ENCODE results near the gene KCNQ1OT1.
"Not testable (repeated sequence)": the region's sequence is repeated elsewhere in the genome, so short reads cannot be mapped to it uniquely, and the experiment has no call there.

Gene KCNQ1OT1

DNA sequence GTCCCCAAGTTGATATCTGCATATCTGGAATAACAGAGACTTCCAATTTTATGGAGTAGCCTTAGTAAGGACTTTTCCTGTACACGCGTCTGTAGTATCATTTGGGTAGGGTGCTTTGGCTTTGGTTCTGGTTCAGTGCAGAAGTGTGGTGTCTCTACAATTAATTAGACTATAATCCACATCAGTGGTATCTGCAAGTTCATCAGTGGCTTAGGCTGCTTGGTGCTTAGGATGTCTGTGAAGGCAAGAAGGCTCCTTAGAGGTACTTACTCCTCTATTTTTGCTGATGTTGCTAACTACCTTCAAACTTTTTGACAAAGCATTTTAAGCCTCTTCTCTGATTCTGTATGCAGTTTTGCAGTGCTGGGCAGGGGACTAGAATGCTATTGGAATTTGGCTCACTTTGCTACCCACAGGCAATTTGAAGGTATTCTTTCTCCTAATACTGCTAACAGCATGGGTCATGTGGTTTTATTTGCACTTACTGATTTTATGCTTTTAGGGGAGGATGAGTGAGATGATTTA lies 49.4 kb downstream of the KCNQ1OT1 start:
- no peak for DNase-seq

DNA sequence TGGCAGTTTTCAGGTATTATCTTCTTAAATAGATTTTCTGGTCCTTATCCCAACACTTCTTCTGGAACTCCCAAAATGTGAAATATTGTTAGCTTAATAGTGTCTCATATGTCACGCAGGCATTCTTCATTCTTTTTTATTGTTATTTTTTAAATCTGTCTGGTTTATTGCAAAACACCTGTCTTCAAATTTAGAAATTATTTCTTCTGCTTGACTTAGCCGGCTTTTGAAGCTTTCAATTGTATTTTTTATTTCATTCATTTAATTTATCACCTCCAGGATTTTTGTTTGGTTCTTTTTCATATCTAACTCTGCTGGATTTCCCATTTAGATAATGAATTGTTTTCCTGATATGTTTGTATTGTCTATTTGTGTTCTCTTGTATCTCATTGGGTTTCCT lies 49.9 kb downstream of the KCNQ1OT1 start:
- no peak for DNase-seq

DNA sequence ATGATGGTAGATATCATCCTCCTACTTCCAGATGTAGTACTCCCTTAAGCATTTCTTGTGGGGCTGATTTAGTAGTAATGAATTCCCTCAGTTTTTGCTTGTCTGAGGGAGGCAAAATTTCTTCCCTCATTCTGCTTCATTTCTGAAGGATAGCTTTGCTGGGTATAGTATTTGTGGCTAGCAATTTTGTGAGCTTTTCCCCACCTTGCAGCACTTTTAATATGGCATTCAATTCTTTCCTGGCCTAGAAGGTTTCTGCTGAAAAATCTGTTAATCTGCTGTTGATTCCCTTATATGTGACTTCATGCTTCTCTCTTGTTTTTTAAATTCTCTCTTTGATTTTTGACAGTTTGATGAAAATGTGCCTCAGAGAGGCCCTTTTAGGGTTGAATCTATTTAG lies 50.4 kb downstream of the KCNQ1OT1 start:
- no peak for DNase-seq

DNA sequence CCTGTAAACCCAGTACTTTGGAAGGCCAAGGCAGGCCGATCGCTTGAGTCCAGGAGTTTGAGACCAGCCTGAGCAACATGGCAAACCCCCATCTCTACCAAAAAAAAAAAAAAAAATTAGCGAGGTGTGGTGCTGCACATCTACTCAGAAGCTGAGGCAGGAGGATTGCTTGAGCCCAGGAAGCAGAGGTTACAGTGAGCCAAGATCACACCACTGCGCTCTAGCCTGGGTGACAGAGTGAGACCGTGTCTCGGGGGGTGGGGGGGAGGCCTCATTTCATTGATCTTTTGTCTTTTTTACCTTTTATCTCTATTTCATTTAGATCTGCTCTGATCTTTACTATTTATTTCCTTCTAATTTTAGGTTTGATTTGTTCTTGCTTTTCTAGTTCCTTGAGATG lies 51.8 kb downstream of the KCNQ1OT1 start:
- DNase-seq = no peak

DNA sequence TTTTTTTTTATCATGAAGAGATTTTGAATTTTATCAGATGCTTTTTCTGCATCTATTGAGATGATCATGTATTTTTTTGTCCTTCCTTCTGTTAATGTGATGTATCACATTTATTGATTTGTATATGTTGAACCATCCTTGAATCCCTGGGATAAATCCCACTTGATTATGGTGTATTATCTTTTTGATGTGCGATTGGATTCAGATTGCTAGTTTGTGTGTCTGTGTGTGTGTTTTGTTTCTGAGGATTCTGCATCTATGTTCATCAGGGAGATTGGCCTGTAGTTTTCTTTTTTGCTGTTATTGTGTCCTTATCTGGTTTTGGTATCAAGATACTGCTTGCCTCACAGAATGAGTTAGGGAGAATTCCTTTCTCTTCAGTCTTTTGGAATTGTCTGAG lies 52.6 kb downstream of the KCNQ1OT1 start:
- no peak for DNase-seq

DNA sequence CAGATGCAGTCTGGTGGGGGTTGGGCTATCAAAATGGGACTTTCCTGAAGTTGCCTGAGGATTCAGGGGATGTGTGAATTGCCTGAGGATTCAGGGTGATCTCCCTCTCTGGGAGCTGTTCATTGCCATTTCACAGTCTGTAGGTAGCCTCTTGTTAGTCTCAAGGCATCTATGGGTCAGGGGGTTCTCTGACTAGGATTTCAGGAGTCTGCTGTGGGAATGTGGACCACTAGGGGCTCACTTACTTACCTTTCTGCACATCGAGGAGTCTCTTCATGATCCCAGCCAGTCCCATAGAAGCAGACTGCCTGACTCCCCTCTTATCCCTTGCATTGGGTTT lies 54.0 kb downstream of the KCNQ1OT1 start:
- no peak for DNase-seq

DNA sequence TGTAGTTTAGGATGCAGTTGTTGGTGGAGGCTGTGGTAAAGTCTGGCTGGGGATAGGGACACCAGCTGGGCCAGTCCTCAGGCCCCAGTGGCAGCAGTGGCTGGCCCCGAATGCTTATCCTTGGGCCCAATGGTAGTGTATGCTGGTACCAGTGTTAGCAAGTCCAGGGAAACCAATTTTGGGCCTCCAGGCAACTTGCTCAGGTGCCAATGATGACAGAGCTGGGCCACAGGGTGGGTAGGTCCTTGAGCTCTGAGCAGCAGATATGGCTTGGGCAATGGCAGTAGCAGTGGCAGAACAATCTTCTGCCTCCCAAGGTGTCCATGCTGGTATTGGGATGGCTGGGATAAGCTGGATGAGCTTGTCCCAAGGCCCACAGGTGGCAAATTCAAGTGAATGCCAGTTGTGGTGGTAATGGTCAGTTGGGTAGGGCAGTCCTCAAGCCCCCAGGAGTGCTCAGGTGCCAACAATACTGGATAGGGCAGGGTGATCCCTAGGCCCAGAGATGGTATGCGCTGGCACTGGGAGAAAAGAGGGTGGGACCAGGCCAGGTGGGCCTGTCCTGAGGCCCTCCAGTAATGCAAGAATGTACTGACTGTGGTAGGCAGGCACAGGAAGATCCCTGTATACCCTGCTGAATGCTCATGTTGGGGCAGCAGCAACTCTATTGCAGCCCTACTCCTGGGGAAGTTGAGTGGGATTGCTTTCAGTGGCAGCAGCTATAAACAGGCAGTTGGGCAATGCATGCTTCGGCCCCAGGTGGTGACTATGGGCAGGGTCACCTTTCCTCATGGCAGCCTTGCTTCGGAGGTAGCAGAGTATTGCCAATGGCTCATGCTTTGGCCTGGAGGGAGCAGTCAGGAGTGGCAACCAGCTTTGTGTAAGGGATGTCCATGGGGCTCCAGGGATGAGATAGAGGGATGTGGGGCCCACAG lies 54.7 kb downstream of the KCNQ1OT1 start:
- no peak for DNase-seq

DNA sequence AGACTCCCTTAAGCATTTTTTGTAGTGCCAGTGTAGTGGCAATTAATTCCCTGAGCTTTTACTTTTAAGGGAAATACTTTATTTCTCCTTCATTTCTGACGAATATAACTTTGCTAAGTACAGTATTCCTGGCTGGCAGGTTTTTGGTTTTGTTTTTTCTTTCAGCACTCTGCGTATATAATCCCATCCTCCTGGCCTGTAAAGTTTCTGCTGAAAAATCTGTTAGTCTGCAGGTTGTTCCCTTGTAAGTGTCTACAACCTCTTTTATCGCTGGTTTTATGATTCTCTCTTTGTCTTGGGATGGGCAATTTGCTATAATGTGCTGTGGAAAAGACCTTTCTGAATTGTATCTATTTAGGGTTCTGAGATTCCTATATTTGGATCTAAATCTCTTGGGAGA lies 56.0 kb downstream of the KCNQ1OT1 start:
- no peak for DNase-seq

DNA sequence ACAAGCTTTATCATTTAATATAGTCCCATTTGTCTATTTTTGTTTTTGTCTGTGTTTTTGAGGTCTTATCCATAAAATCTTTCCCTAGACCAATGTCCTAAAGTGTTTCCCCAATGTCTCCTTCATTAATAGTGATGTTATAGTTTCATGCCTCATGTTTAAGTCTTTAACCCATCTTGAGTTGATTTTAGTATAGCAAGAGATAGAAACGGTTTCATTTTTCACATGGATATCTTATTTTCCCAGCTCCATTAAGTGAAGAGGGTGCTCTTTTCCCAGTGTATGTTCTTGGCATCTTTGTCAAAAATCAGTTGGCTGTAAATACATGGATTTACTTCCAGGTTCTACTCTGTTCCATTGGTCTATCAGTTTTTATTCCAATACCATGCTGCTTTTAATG lies 58.2 kb downstream of the KCNQ1OT1 start:
- DNase-seq = no peak

DNA sequence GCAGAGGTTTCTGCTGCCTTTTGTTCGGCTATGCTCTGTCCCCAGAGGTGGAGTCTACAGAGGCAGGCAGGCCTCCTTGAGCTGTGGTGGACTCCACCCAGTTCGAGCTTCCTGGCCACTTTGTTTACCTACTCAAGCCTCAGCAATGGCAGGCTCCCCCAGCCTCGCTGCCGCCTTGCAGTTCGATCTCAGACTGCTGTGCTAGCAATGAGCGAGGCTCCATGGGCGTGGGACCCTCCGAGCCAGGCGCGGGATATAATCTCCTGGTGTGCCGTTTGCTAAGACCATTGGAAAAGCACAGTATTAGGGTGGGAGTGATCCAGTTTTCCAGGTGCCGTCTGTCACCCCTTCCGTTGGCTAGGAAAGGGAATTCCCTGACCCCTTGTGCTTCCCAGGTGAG lies 60.0 kb downstream of the KCNQ1OT1 start:
- DNase-seq = not testable (repeated sequence)

DNA sequence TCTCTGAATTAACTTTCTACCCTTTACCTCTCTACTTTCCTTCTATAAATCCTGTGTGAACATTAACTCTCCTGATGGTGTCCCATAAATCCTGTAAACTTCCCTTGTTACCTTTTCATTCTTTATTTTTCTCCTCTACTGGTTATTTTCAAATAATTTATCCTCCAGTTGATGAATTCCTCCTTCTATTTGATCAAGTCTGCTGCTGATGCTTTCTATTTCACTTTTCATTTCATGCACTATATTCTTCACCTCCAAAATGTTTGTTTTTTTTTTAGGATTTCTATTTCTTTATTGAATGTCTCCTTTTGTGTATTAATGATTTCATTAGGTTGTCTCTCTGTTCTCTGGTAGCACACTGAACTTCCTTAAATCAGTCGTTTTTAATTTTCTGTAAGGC lies 68.6 kb downstream of the KCNQ1OT1 start:
- no peak for DNase-seq

DNA sequence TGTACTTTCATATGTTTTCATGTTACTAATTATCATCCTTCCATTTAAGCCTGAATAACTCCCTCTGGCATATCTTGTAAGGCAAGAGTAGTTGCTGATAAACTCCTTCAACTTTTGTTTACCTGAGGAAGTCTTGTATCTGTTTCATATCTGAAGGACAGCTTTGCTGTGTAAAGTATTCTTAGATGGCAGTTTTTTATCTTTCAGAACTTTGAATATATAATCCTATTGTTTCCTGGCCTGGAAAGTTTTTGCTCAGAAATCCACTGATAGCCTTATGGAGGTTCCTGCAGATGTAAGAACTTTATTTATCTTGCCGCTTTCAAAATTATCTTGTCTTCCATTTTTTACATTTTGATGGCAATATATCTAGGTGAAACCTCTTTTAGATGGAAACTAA lies 69.1 kb downstream of the KCNQ1OT1 start:
- DNase-seq = no peak

DNA sequence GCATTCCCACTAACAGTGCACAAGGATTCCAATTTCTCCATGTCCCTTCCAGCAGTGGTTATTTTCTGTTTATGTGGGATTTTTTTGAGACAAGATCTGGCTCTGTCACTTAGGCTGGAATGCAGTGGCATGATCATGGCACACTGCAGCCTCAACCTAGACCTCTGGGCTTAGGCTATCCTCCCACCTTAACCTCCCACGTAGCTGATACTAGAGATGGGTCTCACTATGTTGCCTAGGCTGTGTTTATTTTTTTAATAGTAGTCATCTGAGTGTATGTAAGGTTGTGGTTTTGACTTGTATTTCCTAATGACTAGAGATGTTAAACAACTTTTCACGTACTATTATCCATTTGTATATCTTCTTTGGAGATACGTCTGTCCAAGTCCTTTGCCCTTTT lies 74.6 kb downstream of the KCNQ1OT1 start:
- DNase-seq = no peak

DNA sequence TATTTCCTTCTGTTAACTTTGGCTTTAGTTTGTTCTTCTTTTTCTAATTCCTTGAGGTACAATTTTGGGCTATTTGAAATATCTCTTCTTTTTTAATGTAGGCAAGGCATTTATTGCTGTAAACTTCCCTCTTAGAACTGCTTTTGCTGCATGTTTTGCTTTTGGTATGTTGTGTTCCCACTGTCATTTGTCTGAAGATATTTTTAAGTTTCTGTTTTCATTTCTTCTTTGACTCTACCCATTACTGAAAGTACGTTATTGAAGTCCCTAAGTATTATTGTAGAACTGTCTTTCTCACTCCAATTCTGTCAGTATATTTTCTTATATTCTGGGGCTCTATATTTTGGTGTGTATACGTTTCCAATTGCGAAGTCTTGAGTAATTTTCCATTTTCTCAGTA lies 77.9 kb downstream of the KCNQ1OT1 start:
- no peak for DNase-seq

DNA sequence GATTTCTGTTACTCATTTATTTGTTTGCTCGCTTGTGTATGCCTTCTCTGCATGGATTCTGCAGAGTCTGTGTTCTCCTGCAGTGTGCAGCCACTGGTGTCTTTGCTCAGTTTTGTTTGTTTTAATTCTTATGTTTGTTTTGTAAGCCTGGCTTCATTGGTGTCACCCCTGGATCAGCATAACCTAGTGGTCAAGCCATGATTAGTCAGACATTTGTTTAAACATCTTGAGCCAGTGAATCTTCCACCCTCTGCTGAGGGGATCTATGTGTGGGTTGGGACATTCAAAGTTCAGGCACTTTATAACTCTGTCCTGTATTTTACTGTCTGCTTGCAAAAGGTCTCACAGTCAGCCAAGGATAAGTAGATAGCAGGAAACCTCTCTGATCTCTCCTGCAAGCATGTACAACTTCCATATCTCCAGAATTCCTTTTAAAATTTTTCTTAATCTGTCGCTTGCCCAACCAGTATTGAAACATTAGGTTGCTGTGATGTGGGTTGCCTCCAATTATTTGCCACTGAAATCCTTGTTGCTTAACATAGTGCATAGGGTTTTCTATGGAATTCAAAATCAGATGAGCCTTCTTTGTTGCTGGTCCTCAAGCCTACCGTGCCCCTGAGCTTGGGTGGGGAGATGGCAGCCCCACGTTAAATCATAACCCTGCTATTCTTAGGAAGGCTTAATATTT lies 86.8 kb downstream of the KCNQ1OT1 start:
- no peak for DNase-seq

DNA sequence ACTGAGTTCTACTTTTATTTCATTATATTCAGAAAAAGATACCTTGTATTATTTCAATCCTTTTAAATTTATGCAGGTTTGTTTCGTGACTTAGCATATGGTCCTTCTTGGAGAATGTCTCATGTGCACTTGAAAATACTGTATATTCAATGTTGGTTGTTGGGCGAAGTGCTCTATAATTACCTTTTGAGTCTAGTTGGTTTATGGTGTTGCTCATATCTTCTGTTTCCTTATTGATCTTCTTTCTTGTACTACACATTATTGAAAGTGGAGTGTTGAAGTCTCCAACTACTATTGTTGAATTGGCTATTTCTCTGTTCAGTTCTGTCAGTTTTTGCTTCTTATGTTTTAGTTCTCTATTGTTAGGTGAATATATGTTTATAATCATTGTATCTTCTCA lies 90.4 kb downstream of the KCNQ1OT1 start:
- no peak for DNase-seq

DNA sequence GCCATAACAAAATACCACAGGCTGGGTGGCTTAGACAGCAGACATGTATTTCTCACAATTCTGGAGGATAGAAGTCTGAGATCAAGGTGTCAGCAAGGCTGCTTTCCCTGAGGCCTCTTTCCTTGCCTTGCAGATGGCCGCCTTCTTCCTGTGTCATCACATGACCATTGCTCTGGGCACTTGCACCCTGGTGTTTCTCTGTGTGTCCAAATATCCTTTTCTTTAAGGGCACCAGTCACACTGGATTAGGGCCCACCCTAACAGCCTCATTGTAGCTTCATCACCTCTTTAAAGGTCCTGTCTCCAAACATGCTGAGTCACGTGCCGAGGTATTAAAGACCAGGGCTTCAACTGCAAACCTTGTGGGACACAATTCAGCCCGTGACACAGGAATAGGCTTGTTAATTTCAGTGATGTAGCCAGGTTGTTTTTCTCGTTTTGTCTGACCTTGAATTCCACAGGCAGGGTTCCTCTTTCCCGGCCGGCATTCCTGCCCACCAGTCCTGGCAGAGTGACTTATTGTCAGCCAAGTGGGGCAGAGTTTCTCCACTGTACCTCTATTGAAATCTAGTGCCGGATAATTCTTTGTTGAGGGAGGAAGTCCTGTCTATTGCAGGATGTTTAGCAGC lies 100.1 kb downstream of the KCNQ1OT1 start:
- DNase-seq = no peak

DNA sequence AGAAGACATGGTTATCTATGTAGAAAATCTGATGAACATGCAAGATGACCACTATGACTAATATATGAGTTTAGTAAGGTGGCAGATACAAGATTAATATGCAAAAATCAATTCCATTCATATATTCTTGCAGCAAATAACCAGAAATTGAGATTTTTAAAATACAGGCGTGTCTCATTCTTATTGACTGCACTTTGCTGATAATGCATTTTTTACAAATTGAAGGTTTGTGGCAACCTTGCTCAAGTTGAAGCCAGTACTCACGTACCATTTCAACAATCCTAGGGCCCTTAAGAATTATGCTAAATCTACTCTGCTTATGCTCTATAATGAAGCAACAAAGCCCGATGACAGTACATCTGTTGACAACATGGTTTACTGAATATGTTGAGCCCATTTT lies 104.6 kb downstream of the KCNQ1OT1 start:
- no peak for DNase-seq

DNA sequence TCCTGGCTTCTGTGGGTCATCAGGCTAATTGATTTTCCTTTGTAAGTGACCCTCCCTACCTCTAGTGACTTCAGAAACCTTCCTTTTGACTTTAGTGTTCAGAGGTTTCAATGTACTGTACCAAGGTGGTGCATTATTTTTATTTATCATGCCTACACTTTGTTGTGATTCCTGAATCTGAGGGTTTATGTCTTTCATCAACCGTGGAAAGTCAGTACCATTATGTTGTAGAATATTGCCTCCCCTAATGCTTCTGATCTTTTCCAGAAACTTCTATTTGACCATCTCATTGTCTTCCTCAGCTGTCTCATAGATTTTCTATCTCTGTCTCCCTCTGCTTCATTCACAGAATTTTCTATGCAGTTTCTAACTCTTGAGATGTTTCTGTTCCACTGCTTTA lies 105.5 kb downstream of the KCNQ1OT1 start:
- DNase-seq = no peak

DNA sequence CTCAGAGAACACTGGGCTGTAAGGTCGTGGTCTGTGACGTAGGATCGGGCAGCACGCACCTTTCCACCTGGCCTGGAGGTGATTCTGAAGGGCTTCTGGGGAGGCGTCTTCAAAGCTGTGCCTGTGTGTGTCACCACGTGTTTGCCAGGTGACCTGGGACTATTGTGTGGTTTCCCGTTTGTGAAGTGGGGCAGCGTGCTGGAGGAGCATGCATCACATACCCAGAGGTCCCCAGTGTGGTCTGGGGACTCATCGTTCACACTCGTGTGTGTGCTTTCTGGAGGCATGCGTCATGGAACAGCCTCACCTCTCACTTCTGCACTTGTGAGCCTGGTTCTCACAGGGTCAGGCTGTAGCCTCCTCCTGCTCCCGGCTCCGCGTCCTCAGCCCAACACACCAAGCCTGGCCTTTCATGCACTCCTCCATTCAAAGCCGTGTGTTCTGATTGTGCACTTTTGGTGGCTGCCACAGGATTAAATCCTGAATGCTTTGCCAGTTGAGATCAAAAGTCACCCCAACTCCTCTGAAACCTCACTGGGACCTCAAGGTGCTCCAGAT lies 106.3 kb downstream of the KCNQ1OT1 start:
- no peak for DNase-seq

DNA sequence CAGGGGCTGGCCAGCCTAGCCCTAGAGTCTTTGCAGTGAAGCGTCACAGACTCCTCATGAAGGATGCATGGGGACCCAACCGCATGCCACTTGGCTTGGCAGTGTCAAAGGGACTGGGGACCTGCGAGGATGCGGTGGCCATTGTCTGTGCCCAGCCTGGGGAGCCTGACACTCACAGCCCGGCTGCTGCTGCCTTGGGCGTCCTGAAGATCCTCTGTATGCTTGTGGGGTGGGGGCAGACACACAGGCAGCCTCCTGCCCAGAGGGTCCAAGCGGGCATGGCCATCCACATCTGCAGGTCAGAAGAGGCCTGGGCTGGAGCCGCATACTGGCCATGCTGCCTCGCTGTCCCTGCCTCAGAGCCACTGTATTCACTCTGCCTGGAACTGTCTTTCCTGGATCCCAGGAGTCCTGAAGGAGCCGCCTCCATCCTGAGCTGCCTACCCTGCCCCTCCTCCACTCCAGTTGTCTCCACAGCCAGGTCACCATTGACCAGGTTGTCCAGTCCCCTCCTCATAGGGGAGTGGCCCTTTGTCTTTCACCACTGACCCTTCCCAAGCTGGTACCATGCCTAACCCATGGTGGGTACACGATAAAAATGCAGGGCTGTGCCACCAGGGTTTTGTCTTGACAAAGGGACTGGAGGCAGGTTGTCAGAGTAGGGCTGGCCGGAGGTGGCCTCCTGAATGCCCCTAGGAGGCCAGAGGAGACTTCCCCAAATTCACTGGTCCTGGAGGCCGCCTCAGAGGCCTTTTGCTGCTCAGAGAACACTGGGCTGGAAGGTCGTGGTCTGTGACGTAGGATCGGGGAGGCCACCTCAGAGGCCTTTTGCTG lies 107.0 kb downstream of the KCNQ1OT1 start:
- DNase-seq = no peak

DNA sequence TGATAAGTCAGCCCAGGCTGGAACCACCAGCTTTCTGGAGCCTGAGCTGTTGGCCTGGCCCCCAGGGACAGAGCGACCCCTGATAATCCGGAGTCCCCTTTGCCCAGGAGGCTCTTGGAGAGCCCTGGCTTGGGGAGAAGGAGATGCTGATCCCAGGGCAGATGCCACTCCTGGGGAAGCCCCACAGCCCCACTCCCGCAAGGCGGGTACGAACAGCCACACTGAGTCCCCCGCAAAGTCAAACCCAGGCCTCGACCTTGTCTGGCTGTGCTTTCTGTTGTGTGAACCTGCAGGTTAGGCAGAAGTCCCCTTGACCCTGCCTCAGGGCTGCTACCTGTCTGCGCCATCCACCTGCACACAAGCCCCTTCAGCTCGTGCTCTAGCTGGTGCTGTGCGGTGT lies 108.0 kb downstream of the KCNQ1OT1 start:
- no peak for DNase-seq

All from midbrain (tissue), 1 donor.